ENCODE data around the gene ACO2.

ACO2 gene

GRCh38 chr22:41513391-41513790, 44.5 kb downstream of the ACO2 start:
- DNase-seq (ENCODE audit: low spot score): no peak
- no peaks in the 10 kb centered on the region for H3K9me3 ChIP-seq (ENCODE audit: severe bottlenecking)
- H3K27me3 ChIP-seq (ENCODE audit: insufficient read depth, poor library complexity, severe bottlenecking): no peaks in the 10 kb centered on the region
- peaks cover 52% of the 10 kb centered on the region for H3K36me3 ChIP-seq (ENCODE audit: low read depth)
- peak overlapping the region; percentile 21 for H3K27ac ChIP-seq (ENCODE audit: poor library complexity, severe bottlenecking)
- H3K4me3 ChIP-seq (ENCODE audit: severe bottlenecking): no peak overlapping the region
- peaks cover 9% of the 10 kb centered on the region for H3K4me1 ChIP-seq (ENCODE audit: insufficient read depth, poor library complexity, severe bottlenecking)
- TF ChIP-seq CTCF (IDR thresholded peaks at IDR 0.05; ENCODE audit: poor library complexity, severe bottlenecking): no peak
- ATAC-seq (ENCODE audit: low read depth): no peak

GRCh38 chr22:41516462-41516861, 47.5 kb downstream of the ACO2 start:
- Histone ChIP-seq H3K4me3 (ENCODE audit: severe bottlenecking) (no peak overlapping the region), H3K27me3 (ENCODE audit: insufficient read depth, poor library complexity, severe bottlenecking) (no peaks in the 10 kb centered on the region), H3K4me1 (ENCODE audit: insufficient read depth, poor library complexity, severe bottlenecking) (peaks cover 9% of the 10 kb centered on the region), H3K36me3 (ENCODE audit: low read depth) (peaks cover 63% of the 10 kb centered on the region), H3K27ac (ENCODE audit: poor library complexity, severe bottlenecking) (no peak overlapping the region), H3K9me3 (ENCODE audit: severe bottlenecking) (no peaks in the 10 kb centered on the region)
- no peak for DNase-seq (ENCODE audit: low spot score)
- no peak for TF ChIP-seq CTCF (IDR thresholded peaks at IDR 0.05; ENCODE audit: poor library complexity, severe bottlenecking)
- no peak for ATAC-seq (ENCODE audit: low read depth)

GRCh38 chr22:41517172-41518047, 48.5 kb downstream of the ACO2 start:
- H3K9me3 ChIP-seq (ENCODE audit: severe bottlenecking): no peaks in the 10 kb centered on the region
- peaks cover 9% of the 10 kb centered on the region for H3K4me1 ChIP-seq (ENCODE audit: insufficient read depth, poor library complexity, severe bottlenecking)
- TF ChIP-seq CTCF (IDR thresholded peaks at IDR 0.05; ENCODE audit: poor library complexity, severe bottlenecking): peak; percentile 90
- H3K27ac ChIP-seq (ENCODE audit: poor library complexity, severe bottlenecking): no peak overlapping the region
- no peak overlapping the region for H3K4me3 ChIP-seq (ENCODE audit: severe bottlenecking)
- H3K27me3 ChIP-seq (ENCODE audit: insufficient read depth, poor library complexity, severe bottlenecking): no peaks in the 10 kb centered on the region
- peaks cover 56% of the 10 kb centered on the region for H3K36me3 ChIP-seq (ENCODE audit: low read depth)
- DNase-seq (ENCODE audit: low spot score): no peak
- ATAC-seq (ENCODE audit: low read depth): peak; percentile 50

- TF ChIP-seq CTCF (IDR thresholded peaks at IDR 0.05; ENCODE audit: poor library complexity, severe bottlenecking): peak; percentile 61
Measured at GRCh38 chr22:41518048-41518347, 49.1 kb downstream of the ACO2 start.

GRCh38 chr22:41521126-41521525, 52.2 kb downstream of the ACO2 start:
- TF ChIP-seq CTCF (IDR thresholded peaks at IDR 0.05; ENCODE audit: poor library complexity, severe bottlenecking): no peak
- Histone ChIP-seq H3K27ac (ENCODE audit: poor library complexity, severe bottlenecking) (no peak overlapping the region), H3K4me1 (ENCODE audit: insufficient read depth, poor library complexity, severe bottlenecking) (no peaks in the 10 kb centered on the region), H3K27me3 (ENCODE audit: insufficient read depth, poor library complexity, severe bottlenecking) (no peaks in the 10 kb centered on the region), H3K4me3 (ENCODE audit: severe bottlenecking) (no peak overlapping the region), H3K9me3 (ENCODE audit: severe bottlenecking) (no peaks in the 10 kb centered on the region), H3K36me3 (ENCODE audit: low read depth) (peaks cover 52% of the 10 kb centered on the region)
- ATAC-seq (ENCODE audit: low read depth): no peak
- DNase-seq (ENCODE audit: low spot score): no peak

More at GRCh38 chr22:41518048-41518347, 49.1 kb downstream of the ACO2 start:
- H3K4me1 ChIP-seq (ENCODE audit: insufficient read depth, poor library complexity, severe bottlenecking): peaks cover 3% of the 10 kb centered on the region
- H3K4me3 ChIP-seq (ENCODE audit: severe bottlenecking): no peak overlapping the region
- DNase-seq (ENCODE audit: low spot score): no peak
- peaks cover 56% of the 10 kb centered on the region for H3K36me3 ChIP-seq (ENCODE audit: low read depth)
- no peaks in the 10 kb centered on the region for H3K9me3 ChIP-seq (ENCODE audit: severe bottlenecking)
- no peaks in the 10 kb centered on the region for H3K27me3 ChIP-seq (ENCODE audit: insufficient read depth, poor library complexity, severe bottlenecking)
- no peak; the same call in 2 of the 3 replicates for ATAC-seq (ENCODE audit: low read depth)
- no peak overlapping the region for H3K27ac ChIP-seq (ENCODE audit: poor library complexity, severe bottlenecking)
